ENCODE data around the gene SLC39A13. TPM values are rescaled to one million over a fixed set of nuclear protein-coding genes. Genes with fewer than 3 reads are reported as not detected.

The SLC39A13 gene
- total RNA-seq, 1 experiment from 2014 or later: 29.2 TPM

DNA sequence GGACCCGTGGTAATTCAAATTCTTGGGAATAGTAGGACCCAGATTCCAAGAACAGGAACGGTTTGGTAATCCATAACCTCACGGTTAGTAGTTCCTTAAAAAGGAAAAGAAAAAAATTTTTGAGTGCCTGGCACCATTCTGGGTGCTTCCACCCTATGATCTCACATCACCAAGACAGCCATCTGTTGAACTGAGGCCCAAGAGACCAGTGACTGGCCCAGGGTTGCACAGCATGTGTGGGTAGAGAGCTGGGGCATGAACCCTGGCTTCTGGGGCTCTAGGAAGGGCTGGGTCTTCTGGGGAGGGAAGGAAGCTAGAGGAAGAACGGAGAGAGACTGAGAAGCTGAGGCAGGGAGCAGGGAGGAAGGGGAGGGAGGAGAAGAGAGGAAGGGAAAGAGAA is 25.3 kb upstream of the SLC39A13 start:
- Histone ChIP-seq H4K8ac (replicated peaks; ENCODE audit: insufficient read length, low read depth, low read length) (no peak overlapping the region), H3K56ac (ENCODE audit: insufficient read length, low read depth, low read length) (no peak overlapping the region), H3K27me3 (ENCODE audit: insufficient read depth, low read length) (no peaks in the 10 kb centered on the region), H3K4me1 (ENCODE audit: insufficient read depth, low read length) (no peaks in the 10 kb centered on the region), H3K9ac (ENCODE audit: extremely low read depth, insufficient read length, low read length) (no peak overlapping the region), H3K4ac (ENCODE audit: low read depth, low read length) (no peak overlapping the region), H3K79me1 (ENCODE audit: insufficient read depth, low read depth, low read length, poor library complexity, severe bottlenecking) (no peaks in the 10 kb centered on the region), H2AFZ (ENCODE audit: low read length) (no peak overlapping the region), H4K20me1 (ENCODE audit: control insufficient read depth, insufficient read depth, insufficient read length) (no peaks in the 10 kb centered on the region), H3K23me2 (ENCODE audit: insufficient read length, low read depth, low read length, poor library complexity, severe bottlenecking) (no peaks in the 10 kb centered on the region), H2AK5ac (ENCODE audit: insufficient read length, low read length) (no peak overlapping the region), H2BK20ac (ENCODE audit: low read depth, low read length, poor library complexity, severe bottlenecking) (no peak overlapping the region), H3K9me3 (ENCODE audit: control insufficient read depth, low read depth, low read length) (no peaks in the 10 kb centered on the region), H4K91ac (ENCODE audit: insufficient read length, low read depth, low read length) (no peak overlapping the region), H2BK120ac (ENCODE audit: low read depth, low read length, poor library complexity, severe bottlenecking) (no peak overlapping the region), H3K4me2 (ENCODE audit: insufficient read depth, insufficient read length, low read length) (no peak overlapping the region), H3K27ac (ENCODE audit: insufficient read length, low read depth, low read length) (no peak overlapping the region), H3K18ac (ENCODE audit: insufficient read length, low read depth, low read length) (no peak overlapping the region), H4K5ac (ENCODE audit: insufficient read length, low read depth, low read length) (no peak overlapping the region), H2BK15ac (ENCODE audit: low read depth, low read length) (no peak overlapping the region), H3K23ac (ENCODE audit: insufficient read length, low read depth, low read length) (no peak overlapping the region), H3K14ac (ENCODE audit: insufficient read depth, low read length) (no peak overlapping the region), H3K79me2 (ENCODE audit: insufficient read depth, low read length) (no peaks in the 10 kb centered on the region), H2BK12ac (ENCODE audit: insufficient read length, low read depth, low read length) (no peak overlapping the region), H3T11ph (ENCODE audit: low read length) (no peak overlapping the region), H2BK5ac (ENCODE audit: insufficient read length, low read length) (no peak overlapping the region)
- Mint-ChIP-seq H3K4me1 (peaks cover 2 to 3% of the 10 kb centered on the region in 2 experiments; a peak in 3 of 4 replicates), H3K9me3 (no peaks in the 10 kb centered on the region), H3K27me3 (ENCODE audit: low read depth) (peaks cover 5% of the 10 kb centered on the region), H3K4me3 (no peak overlapping the region), H3K36me3 (ENCODE audit: insufficient read depth in 1 of 3, low read depth in 3 of 3) (no peaks in the 10 kb centered on the region), H3K27ac (no peak overlapping the region)
- no peak for DNase-seq
- TF ChIP-seq CTCF (conservative IDR thresholded peaks at IDR 0.05): no peak
- WGBS (ENCODE audit: extremely low coverage, insufficient read length, low lambda C conversion rate): no CpG with 5 or more reads among the region's 4 CpGs
